KOPT-K1 (cell line): ENCODE measurements around the gene INPP4A.
"Not testable (repeated sequence)": the region's sequence is repeated elsewhere in the genome, so short reads cannot be mapped to it uniquely, and the experiment has no call there.

Experiments
- H3K27ac ChIP-seq: fragments of 200-600 bp; sonication (generic); 2 replicates; pipeline ENCODE4 v1.5.1; 2016; ENCODE audit warnings: antibody characterized with exemption, mild to moderate bottlenecking, low read depth, low read length; ENCODE audit not compliant: poor library complexity, severe bottlenecking
- H3K36me3 ChIP-seq: fragments of 200-600 bp; sonication (generic); 2 replicates; pipeline ENCODE4 v1.5.1; 2017; ENCODE audit warnings: antibody characterized with exemption, mild to moderate bottlenecking, low read length, moderate library complexity; ENCODE audit not compliant: insufficient read depth
- H3K9me3 ChIP-seq: fragments of 200-600 bp; sonication (generic); 2 replicates; pipeline ENCODE4 v1.5.1; 2017; ENCODE audit warnings: antibody characterized with exemption, low read length, mild to moderate bottlenecking; ENCODE audit not compliant: insufficient read depth, poor library complexity, severe bottlenecking

The INPP4A gene

DNA sequence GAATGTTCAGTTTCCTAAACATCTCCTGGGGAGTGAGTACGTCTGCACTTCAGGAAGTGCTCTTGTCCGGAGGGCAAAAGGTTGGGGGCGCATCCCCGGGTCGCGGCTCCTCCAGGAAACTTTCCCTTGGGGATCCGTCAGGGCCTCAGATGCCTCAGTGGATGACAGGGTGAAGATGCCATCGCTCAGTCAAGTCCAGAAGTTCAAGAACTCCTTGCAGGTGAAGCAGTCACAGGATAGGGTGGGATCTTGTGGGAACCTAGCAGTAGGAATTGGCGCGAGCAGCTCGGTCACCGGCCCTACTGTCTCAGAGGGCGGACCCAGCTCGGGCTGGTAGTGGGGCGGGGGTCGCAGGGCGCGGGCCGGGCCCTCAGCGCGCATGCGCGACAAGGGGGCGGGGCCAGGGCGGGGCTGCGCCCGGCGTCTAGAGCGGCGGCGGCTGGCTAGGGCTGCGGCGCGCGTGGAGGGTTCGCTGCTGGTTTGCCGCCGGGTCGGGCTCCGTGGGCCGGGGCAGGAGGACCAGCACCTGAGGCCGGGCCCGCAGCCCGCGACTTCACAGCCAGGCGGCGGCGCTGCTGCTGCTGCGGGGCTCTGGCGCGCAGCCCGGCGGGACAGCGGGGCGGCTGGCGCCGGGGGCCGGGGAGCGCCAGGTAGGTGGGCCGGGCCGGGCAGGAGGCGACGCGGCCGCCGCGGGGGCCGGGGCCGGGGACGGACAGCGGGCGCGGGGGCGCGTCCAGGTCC lies at the start of gene INPP4A:
Gene INPP4A, plus strand, starts transcription at position 423 of the 741 bp plus-strand sequence. CDS start 75,191 bp downstream, outside the sequence.
- H3K27ac ChIP-seq: peak within 1 kb of the TSS; percentile 66
- no peaks in the 10 kb centered on the region for H3K36me3 ChIP-seq
- peaks cover 10% of the 10 kb centered on the region for H3K9me3 ChIP-seq

DNA sequence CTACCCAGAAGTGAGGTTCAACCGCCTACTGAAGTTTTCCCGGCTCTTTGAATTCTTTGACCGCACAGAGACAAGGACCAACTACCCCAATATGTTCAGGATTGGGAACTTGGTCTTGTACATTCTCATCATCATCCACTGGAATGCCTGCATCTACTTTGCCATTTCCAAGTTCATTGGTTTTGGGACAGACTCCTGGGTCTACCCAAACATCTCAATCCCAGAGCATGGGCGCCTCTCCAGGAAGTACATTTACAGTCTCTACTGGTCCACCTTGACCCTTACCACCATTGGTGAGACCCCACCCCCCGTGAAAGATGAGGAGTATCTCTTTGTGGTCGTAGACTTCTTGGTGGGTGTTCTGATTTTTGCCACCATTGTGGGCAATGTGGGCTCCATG lies 48.7 kb upstream of the INPP4A start:
- Histone ChIP-seq H3K9me3 (no peaks in the 10 kb centered on the region), H3K36me3 (no peaks in the 10 kb centered on the region), H3K27ac (no peak overlapping the region)

- Histone ChIP-seq H3K27ac (no peak overlapping the region), H3K9me3 (no peaks in the 10 kb centered on the region), H3K36me3 (no peaks in the 10 kb centered on the region)
Measured at GRCh38 chr2:98396745-98397355, 47.8 kb upstream of the INPP4A start.

GRCh38 chr2:98399140-98399539 lies 45.5 kb upstream of the INPP4A start:
- Histone ChIP-seq H3K36me3 (no peaks in the 10 kb centered on the region), H3K9me3 (no peaks in the 10 kb centered on the region), H3K27ac (no peak overlapping the region)

DNA sequence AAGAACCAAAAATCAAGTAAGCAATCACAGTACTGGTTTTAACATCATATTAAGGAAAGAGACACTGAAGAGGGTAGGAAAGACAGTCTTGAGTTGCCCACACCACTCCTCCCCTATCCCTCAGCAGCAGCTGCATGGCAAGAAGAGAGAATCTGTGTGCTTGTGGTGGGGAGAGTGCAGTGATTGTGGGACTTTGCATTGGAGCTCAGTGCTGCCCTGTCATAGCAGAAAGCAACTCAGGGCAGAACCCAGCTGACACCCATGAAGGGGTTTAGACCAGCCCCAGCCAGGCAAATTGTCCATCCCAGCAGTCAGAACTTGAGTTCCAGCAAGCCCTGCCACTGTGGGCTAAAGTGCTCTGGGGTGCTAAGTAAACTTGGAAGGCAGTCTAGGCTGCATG lies 40.8 kb upstream of the INPP4A start:
- no peak overlapping the region for H3K27ac ChIP-seq
- H3K9me3 ChIP-seq: no peaks in the 10 kb centered on the region
- no peaks in the 10 kb centered on the region for H3K36me3 ChIP-seq

DNA sequence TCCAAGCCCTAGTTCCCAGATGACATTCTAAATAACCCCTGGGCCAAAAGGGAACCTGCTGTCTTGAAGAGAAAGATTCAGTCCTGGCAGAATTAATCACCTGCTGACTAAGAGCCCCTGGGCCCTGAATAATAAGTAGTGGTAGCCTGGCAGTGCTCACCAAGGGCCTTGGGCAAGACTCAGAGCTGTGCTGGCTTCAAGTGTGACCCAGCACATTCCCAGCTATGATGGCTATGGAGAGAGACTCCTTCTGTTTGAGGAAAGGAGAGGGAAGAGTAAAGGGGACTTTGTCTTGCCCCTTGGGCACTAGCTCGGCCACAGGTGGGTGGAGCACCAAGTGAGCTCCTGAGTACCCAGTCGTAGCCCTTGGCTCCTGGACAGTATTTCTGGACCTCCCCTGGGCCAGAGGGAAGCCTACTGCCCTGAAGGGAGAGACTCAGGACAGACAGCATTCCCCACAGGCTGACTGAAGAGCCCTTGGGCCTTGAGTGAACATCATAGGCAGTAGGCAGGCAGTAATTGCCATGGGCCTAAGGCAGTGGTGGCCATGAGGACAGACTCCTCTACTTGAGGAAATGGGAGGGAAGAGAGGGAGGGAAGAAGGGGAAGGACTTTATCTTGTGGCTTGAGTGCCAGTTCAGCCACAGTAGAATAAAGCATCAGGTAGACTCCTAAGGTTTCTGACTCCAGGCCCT lies 40.0 kb upstream of the INPP4A start:
- no peaks in the 10 kb centered on the region for H3K36me3 ChIP-seq
- H3K27ac ChIP-seq: no peak overlapping the region
- H3K9me3 ChIP-seq: no peaks in the 10 kb centered on the region

- Histone ChIP-seq H3K9me3 (no peaks in the 10 kb centered on the region), H3K27ac (no peak overlapping the region), H3K36me3 (no peaks in the 10 kb centered on the region)
Measured at GRCh38 chr2:98405301-98405700, 39.4 kb upstream of the INPP4A start.

DNA sequence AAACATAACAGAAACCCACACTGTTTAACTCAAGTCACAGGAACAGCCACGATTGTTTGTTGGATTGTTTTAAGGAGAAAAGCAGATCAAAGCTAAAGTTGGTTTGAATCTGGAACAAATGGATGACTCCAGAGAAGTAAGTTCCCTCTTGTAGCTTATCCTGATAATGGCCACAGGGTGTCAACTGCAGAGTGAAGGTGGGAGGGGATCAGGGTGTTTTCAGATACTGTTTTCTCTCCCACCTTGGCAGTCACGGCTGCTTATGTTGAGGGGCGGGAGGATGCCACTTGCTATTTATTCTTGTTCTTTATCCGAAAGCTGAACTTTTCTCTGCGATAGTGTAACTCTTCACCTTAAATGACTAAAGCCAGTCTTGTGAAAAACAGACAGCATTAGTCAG lies 36.5 kb upstream of the INPP4A start:
- no peaks in the 10 kb centered on the region for H3K36me3 ChIP-seq
- H3K9me3 ChIP-seq: no peaks in the 10 kb centered on the region
- no peak overlapping the region for H3K27ac ChIP-seq

DNA sequence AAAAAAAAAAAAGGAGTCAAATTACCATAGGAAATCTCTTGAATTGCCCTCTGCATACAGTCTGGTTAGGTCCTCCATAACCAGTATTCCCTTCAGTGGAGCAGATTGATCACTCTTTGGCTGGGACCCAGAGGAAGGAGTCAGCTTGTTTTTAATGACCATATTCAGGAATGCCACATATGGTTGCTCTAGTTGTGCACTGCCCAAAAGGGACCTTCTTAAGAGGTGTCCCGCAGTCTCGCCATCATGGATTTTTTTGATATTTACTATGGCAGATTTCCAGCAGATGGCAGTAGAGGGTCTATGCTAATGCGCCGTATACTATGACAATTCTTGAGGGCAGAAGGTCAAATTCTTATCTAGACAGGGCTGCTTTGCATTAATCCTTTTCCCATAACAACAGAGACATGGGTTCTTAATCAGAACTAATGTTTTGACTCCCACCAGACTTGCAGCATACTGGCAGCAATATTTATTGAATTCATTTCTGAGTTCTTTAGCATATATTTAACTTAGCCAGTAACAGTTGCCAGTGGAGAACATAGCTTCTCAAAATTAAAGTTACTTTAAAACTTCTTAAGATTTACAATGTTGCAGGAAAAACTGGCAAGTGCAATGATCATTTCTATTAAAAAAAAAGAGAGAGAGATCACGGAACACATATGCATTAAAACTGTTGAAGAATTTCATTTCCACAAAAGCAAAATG lies 31.8 kb upstream of the INPP4A start:
- H3K36me3 ChIP-seq: no peaks in the 10 kb centered on the region
- no peak overlapping the region for H3K27ac ChIP-seq
- peaks cover 11% of the 10 kb centered on the region for H3K9me3 ChIP-seq

- H3K9me3 ChIP-seq: peaks cover 11% of the 10 kb centered on the region
- not testable (repeated sequence) for H3K36me3 ChIP-seq, H3K27ac ChIP-seq
Measured at GRCh38 chr2:98414246-98414645, 30.4 kb upstream of the INPP4A start.

- H3K27ac ChIP-seq, H3K36me3 ChIP-seq: not testable (repeated sequence)
- H3K9me3 ChIP-seq: peaks cover 11% of the 10 kb centered on the region
Measured at GRCh38 chr2:98415719-98416248, 28.9 kb upstream of the INPP4A start.

DNA sequence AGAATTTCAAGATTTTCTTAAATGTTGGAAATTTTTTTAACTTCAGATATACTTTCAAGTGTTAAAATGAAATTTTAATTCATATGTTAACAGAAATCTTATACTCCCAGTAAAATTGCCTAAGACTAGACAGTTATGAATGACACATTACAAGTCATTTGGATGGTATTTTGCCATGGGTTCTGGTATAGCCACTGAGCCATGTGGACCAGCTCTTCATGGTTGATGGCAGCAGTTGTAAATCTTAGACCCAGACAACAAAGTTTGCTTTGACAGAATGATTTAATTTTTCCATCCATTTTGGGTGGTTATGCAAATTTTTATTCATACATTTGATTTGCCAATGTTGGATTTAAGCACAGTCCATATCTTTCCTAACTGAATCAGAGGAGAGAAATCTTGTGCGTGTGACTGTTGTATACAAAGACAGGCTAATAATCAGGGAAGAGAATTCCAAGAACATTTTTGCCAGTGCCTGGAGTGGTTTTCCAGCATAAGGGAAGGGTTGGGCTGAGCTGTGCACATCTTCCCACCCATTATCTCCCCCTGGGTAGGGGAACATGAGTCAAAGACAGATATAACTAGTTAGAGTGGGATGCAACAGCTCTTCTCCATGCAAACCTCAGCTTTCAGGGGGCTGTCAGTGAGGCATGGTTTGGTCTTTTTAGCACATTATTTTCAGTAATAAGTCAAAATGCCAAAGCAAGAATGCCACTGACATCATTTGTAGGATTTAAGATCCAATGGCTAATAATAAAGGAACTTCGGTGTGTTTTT lies 28.1 kb upstream of the INPP4A start:
- Histone ChIP-seq H3K36me3 (no peaks in the 10 kb centered on the region), H3K9me3 (peaks cover 11% of the 10 kb centered on the region), H3K27ac (no peak overlapping the region)

DNA sequence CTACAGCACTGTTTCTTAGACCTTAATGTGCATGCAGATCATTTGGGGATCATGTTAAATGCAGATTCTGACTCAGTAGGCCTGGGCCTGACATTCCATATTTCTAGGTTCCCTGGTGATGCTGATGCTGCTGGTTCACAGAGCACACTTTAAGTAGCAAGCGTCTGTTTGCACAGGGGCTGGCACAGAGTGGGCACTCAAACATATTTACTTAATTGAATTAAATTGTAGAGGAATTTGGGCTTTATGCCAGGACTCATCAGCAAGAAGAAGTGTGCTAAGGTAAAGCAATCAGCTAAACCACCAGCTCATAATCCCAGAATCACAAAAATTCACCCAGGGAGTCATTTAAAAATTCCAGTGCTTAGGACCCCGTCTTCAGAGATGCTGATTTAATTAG lies 25.1 kb upstream of the INPP4A start:
- Histone ChIP-seq H3K36me3 (no peaks in the 10 kb centered on the region), H3K9me3 (peaks cover 17% of the 10 kb centered on the region), H3K27ac (no peak overlapping the region)

DNA sequence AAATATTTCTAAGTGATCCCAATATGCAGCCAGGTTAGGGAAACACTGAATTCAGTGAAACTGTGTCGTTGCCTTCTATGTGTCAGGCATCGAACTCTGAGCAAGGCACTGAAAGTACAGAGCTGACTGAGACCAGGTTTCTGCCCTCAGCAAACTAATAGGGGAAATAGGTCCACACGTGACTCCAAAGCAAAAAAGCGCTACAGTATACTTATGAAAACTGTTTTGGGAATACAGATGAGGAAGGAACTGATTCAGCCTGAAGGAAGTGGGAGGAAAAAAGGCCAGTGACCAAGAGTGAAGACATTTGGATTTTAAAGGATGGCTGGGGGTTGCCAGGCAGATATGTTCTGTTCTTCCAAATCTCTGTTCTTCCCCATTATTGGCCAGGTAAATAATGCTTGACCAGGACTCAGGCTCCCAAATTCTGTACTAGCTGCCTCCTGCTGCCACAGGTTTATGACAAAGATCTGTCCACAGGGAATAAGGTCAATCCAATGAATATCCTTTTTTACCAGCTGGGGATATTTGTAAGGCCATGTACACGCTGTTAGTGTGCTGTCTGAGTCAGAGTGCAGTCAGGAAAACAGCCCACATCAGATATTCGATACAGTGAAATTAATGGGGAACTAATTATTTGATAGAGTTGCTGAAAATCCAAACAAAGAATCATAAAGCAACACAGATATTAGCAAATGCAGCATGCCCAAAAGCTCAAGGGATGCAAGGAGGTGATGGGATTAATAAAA lies 24.5 kb upstream of the INPP4A start:
- H3K27ac ChIP-seq: no peak overlapping the region
- H3K36me3 ChIP-seq: no peaks in the 10 kb centered on the region
- H3K9me3 ChIP-seq: peaks cover 13% of the 10 kb centered on the region
